HG03469 (cell line): ENCODE results near the gene TTC38.

Source experiments
- ATAC-seq: cut with Tn5 transposase; IDR thresholded peaks from one replicate; pipeline ENCODE4 v1.9.1; 2021; ENCODE audit warnings: mild to moderate bottlenecking, moderate library complexity, moderate number of reproducible peaks; ENCODE audit not compliant: unreplicated experiment

TTC38 gene

DNA sequence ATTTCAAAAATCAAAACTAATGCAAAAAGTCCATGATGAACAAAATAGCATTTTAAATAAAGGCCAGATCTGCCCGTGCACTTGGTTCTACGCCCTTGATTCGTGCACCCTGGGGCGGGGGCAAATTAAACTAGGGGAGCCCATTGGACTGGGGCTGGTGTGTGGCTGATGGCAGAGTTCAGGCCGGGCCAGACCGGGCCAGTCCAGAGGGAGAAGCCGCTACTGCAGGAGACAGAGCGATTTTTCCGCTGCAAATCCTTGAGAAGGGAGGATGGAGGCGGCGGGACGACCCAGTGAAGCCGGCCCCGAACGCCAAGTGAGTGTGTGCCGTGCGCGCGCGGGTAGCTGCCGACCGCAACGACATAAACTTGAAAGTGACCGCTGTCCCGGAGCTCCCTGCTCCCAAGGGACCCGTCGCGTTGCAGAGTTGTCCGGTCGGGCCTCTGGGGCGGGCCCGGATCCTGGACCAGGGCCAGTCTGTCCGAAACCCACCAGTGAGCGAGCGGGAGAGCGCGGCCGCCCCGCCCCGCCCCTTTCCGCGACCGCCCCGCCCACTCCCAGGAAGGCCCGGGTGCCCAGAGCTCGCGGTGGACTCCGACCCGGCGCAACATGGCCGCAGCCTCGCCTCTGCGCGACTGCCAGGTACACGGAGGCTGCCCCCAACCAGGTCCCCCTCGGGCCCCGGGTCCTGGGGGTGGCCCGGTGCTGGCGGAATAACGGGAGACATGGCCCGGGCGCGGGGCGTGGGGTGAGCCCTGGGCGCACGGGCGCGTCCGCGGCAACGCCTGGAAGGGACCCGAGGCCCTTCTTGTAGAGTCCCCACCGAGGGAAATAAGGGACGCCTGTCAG, at the start of gene TTC38:
TSS of gene TTC38 (plus strand) at position 578 of the 849 bp plus-strand sequence. CDS start at position 610, 32 bp downstream.
- ATAC-seq, result no peak

DNA sequence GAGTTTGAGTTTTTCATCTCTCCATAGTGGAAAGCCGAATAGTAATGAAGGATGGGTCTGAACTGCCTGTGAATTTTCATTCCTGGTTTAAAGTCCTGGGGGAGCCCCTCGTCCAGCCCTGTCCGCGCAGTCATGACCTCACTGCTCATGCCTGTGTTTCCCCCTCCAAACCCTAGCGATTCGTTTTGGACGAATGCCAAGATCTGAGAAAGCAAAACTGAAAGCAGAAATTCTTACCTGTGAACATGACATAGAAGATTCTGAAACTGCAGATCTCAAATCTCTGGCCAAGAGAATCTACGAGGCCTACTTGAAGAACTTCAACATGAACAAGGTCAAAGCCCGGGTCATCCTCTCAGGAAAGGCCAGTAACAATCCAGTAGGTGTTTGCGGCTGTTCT, 48.2 kb upstream of the TTC38 start:
- no peak for ATAC-seq

DNA sequence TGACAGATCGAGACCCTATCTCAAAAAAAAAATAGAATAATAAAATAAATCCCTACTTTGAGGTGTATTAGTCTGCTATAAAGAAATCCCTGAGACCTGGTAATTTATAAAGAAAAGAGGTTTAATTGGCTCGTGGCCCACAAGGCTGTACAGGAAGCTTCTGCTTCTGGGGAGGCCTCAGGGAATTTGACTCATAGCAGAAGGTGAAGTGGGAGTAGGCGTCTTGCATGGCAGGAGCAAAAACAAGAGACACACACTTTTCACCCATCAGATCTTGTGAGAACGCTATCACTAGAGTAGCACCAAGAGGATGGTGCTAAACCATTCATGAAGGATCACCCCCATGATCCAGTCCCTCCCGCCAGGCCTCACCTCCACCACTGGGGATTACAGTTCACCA, 46.9 kb upstream of the TTC38 start:
- no peak for ATAC-seq

DNA sequence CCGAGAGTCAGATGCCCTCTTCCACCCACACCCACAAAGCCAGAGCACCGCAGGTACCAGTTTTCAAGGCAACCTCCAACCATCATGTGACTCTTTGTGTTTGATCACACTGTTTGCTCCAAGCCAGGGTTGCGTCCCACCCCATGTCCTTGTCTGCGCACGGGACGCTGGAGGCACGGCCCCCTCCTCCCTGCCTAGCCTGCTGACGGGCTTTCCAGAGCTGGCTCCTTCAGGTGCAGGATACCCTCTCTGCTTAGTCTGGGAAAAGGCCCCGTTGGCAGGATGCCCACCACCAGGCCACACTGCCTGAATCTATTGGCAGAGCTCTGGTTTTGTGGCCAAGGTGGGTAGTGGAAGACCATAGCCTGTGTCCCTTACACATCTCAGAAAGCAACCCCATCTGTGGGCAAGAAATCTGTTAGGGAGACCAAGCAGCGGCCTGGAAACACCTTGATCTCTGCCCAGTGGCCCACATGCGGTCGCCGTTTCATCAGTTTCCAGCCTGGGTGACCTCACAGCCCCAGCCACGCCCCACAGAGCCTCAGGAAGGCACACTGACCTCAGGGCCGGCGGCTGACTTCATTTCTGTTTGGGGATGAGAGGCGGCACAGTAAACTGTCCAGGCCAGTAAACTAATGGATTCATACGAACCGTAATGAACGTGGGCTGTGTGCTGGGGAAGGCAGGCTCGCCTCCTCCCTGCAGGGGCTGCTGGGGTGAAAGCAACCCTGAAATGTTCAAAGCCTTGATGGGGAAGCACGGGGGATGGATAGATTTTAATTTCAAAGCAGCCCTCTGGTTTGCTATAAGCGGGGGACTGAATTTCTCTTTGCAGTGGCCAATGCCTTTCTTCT, 43.5 kb upstream of the TTC38 start:
- no peak for ATAC-seq

DNA sequence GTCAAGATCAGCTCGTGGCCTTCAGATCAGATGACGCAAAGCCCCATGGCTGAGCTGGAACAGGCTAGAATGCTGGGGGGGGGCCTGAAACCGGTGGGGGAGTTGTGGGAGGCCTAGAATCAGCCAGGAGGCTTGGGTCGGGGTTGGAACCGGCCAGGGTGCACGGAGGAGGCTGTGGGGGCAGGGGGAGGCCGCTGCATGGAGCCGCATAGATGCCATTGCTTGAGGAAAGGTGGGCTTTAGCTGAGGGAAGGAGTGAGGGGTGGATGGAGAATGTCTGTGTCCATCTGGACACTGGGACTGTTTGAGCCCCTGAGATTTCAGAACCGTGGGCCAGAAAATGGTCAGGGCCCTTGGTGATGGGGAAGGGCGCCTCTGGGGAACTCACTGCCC, 42.9 kb upstream of the TTC38 start:
- ATAC-seq, result no peak

DNA sequence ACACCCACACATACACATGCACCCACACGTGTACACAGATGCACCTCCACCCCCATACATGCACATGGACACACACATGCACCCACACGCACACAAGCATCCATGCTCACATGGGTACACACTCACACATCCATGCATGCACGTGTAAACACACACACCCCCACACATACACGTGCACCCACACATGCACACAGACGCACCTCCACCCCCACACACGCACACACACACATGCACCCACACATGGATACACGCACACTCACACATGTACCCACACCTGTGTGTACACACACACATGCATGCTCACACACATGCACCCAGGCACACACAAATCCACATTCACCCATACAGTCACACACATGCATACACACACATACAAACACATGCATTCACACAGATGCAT, 42.2 kb upstream of the TTC38 start:
- no peak for ATAC-seq

DNA sequence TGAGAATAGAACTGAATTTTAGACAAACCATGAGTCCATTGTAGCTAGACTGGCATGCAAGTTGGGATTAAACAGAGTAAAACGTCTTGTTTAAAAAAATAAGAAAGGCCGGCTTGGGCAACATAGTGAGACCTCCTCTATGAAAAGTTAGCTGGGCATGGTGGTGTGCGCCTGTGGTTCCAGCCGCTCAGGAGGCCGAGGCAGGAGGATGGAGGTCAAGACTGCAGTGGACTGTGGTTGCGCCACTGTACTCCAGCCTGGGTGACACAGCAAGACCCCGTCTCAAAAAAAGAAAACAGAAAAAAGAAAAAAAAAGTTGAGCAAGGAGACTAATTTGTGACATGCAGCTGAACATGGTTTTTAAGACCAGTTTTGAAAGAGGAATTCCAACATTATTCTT, 41.2 kb upstream of the TTC38 start:
- ATAC-seq, result no peak

DNA sequence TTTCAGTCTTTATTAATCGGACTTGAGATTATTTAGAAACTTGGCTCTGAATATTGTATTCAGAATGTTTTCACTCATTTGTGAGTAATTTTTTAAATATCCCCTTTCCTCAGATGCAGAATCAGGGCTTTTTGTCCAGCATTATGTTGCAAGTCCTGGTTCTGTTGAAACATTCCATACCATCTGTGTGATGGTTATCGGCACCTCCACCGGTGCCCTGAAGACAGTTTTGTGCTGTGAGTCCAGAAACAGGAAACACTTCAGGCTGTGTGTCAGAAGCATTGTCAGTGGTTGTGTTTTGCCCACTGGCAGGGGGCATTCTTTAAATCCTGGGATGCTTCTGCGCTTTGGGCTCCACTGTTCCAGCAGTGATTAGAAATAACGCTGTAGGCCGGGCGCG, 38.1 kb upstream of the TTC38 start:
- ATAC-seq, result no peak

DNA sequence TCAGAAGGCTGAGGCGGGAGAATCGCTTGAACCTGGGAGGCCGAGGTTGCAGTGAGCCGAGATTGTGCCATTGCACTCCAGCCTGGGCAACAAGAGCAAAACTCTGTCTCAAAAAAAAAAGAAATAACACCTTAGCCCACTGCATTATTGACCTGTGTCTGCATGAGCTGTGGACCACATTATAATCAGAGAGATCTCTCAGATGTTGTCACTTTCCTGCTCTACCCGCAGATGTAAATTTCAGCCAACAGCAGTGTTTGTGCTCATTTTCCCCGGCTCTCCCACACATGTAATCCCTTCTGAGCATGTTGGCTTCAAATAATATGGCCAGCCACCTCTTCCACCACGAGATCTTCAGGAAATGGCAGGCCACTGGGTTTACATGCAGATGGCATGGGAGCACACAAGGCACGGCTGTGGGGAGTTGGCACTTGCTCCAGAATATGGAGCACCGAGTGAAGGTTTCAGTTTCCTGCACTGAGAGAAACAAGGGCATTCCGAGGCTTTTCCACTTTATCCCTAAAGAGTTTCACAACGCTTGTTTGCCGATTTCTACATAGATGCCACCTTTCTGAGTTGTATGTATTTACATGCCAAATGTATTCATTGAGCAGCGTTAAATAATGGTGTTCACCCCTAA, 37.4 kb upstream of the TTC38 start:
- no peak for ATAC-seq

DNA sequence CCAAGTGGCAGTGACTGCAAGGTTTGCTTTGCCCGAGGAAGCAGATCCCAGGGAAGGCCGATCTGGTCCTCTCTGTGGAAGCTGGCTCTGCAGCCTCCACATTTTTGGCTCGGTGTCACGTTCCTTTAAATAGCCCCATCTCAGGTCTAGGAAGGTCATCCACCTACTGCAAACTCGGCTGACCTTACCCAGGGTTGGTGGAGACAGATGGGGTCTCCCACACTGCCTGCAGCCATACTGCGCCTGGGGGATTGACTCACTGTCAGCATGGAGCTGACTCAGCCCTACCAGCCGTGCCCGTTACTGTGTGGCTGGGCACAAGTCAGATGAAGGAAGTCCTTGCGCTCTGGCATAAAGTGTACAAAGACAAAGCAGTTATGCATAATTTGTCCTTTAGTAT, 34.6 kb upstream of the TTC38 start:
- ATAC-seq, result no peak

DNA sequence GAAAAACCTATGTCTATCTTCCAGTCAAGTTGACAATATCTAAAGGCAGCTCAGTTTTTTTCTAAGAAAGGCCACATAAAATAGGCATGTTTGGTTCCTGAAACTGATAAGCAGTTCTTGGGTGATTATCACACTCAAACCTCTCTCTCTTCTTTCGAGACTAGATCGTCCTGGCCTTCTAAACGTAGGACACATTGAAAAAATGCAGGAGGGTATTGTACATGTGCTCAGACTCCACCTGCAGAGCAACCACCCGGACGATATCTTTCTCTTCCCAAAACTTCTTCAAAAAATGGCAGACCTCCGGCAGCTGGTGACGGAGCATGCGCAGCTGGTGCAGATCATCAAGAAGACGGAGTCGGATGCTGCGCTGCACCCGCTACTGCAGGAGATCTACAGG, 32.8 kb upstream of the TTC38 start:
- ATAC-seq, result no peak

DNA sequence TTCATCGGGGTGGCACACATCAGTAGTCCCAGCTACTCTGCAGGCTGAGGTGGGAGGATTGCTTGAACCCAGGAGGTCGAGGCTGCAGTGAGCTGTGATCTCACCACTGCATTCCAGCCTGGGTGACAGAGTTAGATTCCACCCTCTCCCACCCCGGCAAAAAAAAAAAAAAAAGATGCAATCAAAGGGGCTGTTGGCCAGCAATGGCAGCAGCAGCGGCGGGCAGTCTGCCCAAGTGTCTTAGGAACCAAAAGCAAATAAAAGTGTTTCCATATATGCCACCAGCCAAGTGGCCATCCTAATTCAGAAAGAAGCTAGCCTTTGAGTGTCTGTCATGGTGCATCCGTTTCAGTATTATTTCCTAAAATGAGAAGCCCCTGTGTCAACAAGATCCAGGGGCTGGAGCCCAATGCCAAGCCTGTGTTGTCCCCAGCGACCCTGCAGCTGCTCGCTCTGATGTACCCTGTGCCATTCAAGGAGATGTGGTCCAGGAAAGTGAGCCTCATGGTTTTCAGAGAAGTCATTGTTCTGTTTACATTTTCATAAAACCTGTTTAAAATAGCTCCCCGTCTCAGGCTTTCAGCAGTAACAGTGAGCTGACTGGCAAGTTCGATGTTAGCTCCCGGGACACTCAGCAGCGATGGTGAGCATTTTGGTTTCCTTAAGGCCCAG, 30.2 kb upstream of the TTC38 start:
- ATAC-seq, result no peak

DNA sequence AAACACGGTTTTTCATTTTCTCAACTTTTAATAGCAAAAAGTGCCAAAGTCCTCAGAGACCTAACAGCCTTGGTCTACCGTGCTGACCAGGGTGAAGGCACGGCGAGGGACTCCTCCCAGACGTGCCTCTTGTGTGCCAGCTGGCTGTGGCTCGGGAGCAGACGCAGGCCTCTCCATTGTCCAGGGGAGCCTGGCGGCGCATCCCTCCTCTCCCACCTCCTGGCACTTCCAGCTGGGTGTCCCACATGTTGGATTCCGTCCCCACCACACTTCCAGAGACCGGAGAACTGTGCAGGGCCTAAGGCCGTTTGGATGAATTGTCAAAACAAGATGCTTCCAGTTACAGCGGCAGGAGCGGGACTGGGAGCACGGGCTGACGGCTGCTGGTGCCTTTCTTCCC, 29.3 kb upstream of the TTC38 start:
- no peak for ATAC-seq

DNA sequence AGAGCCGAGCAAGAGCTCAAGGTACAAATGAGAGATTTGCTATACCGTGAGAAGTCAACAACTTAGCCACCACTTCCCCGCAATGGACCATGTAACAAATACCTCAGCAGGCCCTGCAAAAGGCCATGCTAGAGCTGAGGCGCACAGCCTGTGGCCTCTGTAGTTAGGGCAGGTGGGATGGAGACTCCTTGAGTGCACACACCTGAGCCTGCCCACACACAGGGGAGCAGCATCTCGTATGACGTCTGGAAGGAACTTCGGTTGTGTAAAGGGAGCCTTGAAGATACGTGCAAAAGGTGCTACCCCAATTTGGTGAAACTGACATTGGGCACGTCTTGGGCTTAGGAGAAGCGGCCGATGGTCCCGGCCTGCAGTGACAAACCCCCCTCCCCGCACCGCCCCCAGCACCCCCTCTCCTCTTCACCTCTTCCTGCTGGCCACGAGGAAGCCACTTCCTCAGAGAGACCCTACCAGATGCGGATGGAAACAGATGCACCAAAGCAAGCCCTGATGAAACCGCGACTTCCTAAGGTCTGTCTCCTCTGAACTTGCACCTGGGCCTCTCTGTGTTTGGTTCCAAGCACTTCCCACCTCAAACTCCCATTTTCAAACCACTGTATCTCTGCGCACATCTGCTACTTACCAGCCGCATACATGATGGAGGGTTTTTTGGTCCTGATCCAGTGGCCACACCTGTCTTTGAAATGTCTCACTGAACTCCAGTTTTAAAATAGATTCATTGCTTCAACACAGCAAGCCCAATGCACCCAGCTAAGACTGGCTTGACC, 28.4 kb upstream of the TTC38 start:
- no peak for ATAC-seq

DNA sequence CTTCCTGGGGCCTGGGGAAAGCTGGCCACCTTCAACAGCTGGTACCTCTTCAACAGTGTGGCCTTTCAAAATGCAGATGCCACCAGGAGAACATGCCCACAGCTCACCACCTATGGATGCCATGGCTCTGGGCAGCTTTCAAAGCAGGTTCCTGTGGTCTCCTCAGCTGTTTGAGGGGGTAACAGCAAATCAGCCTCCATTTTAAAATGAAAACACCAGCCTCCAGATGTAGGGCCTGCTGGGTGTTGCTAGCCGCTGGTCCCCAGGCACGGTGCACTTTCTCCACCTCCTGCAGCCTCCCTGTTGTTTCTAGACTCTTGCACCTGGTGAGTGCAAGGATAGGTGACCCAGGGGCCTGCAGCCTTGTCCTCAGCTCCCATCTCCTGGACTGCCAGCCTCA, 27.7 kb upstream of the TTC38 start:
- ATAC-seq, result no peak

DNA sequence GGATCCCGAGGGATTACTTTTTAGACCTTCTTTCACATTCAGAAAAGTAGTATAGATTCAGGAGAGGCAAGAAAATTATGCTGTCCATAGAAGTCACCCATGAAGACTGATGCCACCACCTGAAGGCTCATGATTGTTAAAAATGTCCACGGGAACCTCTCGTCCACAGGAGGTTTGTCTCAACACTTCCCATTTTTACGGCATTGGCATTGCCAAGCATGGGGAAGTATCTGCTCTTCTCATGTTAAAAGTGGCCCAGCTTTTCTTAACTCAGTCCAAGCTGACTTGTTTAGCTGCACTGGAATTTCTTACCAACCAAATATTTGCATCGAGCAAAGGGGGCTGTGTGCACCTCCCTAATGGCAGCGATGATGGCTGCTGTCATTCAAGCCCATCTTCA, 27.3 kb upstream of the TTC38 start:
- ATAC-seq, result no peak

DNA sequence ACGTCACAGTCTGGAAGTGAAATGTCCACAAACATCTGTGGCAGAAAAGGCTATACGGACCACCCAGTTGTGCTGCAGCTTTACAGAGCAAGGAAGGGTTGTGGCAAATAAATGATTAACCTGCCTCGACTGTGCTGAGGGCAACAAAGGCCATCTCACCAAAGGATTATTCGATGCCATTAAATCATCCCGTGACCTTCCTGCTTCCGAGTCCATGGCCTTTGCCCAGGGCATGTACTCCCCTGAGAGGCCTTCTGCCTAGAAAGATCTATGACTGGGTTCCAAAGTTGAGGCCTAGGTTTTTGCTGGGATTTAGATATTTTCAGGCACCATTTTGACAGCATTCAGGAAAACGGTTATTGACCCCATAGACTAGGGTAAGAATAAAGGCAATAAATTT, 26.9 kb upstream of the TTC38 start:
- ATAC-seq, result no peak

DNA sequence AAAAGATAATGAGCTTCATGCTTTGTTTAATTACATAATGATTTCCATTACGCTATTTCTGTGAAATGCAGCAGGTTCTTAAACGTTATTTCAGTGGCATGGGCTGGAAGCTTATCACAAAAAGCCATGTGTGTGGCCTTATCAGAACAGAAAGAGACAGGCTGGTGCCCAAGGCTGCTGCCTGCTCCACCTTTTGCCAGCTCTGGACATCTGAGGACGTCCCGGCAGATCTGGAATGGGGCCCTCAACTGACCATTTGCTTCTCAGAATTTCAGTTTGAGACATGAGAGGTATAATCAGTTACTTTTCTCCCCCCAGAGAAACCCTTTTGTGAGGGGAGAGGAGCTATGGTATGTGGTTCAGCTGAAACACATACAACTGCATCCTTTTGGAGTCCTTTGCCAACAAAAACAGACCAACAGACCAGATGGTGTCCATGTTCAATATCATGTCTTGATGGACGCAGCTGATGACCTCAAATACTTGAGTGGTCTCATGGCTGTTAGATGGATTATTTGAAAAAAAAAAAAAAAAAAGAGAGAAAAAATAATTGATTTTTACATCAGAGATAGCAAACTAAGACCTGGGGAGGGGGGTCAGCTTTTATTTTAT, 26.3 kb upstream of the TTC38 start:
- no peak for ATAC-seq

DNA sequence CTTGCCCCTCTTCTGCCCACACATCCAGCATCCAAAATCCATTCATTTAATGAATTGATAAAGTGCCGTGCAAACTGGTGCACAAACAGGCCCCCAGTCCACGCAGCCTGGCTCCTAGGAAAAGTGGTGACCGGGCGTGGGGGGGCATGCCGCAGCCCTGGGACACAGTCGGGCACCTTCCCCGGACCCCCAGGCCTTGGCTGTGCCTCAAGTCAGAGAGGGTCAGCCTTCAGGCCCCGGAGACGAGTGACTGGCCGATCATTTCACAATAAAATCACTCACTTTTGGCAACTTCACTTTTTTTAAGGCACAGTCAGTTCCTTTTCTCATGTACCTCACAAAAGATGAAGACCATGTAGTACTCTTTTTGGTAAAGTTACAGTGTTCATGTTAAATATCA, 25.7 kb upstream of the TTC38 start:
- ATAC-seq, result no peak

DNA sequence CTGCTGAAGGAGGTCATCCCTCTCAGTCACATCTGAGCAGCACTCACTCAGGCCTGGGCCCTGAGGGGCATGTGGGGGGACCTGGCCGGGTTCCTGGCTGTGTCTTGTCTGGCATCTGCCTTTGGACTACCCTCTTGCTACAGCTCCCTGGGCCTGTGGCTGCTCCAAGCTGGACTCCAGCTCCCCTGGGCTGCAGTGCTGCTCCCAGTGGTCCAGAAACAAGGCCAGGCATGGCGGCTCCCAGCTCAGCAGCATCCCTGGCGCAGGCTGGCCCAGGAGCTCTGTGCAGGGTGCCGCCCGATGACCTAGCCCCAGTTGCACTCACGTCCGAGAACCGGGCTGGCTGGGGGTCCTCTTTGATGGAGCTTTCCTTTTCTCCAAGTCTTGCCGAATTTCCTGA, 23.0 kb upstream of the TTC38 start:
- ATAC-seq, result no peak
